K562 (cell line): ENCODE results near the gene ARHGAP23. TPM values are rescaled to one million over a fixed set of nuclear protein-coding genes. Genes with fewer than 3 reads are reported as not detected.

Experiments
- ATAC-seq: fragments of 200-7000 bp; cut with Tn5 transposase; 3 replicates; pipeline ENCODE4 v1.9.1; 2020; ENCODE audit warnings: moderate library complexity
- BruUV-seq: library from RNA; stranded (reverse); fragments of 400-500 nt; replicated peaks from 2 replicates; lab custom pipeline; 2021; lab: Mats Ljungman, UMichigan
- CTCF ChIA-PET: fragments of 300-600 bp; formaldehyde crosslinking; extraction: SDS; loops from one replicate; lab custom pipeline; 2021; ENCODE audit warnings: low intra/inter-chr PET ratio; lab: Yijun Ruan, JAX
- POLR2A ChIA-PET: fragments of 300-600, 350-650 bp; sonication (Branson Sonifier 250); formaldehyde crosslinking; extraction: SDS; loops from one replicate; lab custom pipeline; 2021; ENCODE audit warnings: antibody characterized with exemption, inconsistent platforms; lab: Yijun Ruan, JAX
- DNase-seq, 4 experiments: peaks; one replicate each; pipeline versions ENCODE4 v3.0.0 to v3.0.0-alpha.2; 2011 to 2018; ENCODE audit warnings: low spot score in 3 of 4, mixed read lengths in 3 of 4; ENCODE audit errors: extremely low read depth in 1 of 4
- FAIRE-seq: peaks from 2 replicates; lab custom pipeline; 2011; peaks lifted over from hg19 to GRCh38; lab: Jason Lieb, UNC
- H2AFZ ChIP-seq: 2 replicates; pipeline ENCODE4 v1.6.0; 2011; ENCODE audit warnings: low read depth, low read length, control low read depth, inconsistent platforms
- H3K27ac ChIP-seq: fragments of 200-600 bp; 3 replicates; pipeline ENCODE4 v1.8.0; 2011; ENCODE audit warnings: low read depth, mild to moderate bottlenecking, control low read depth, inconsistent platforms, low read length, moderate library complexity, mixed read lengths; ENCODE audit errors: extremely low read depth
- H3K27me3 ChIP-seq, 2 experiments: fragments of 300-600 bp in 1 of 2; 2 replicates in 1 of 2; 3 replicates in 1 of 2; pipeline versions ENCODE4 v1.6.0 to v1.8.0; 2011; ENCODE audit warnings: inconsistent platforms in 2 of 2, low read length in 2 of 2, mild to moderate bottlenecking in 1 of 2, mixed read lengths in 1 of 2, moderate library complexity in 1 of 2; ENCODE audit not compliant: control insufficient read depth in 2 of 2, insufficient read depth in 2 of 2
- H3K36me3 ChIP-seq: fragments of 300-600 bp; 3 replicates; pipeline ENCODE4 v1.8.0; 2011; ENCODE audit warnings: mild to moderate bottlenecking, low read length, inconsistent platforms; ENCODE audit not compliant: control insufficient read depth, insufficient read depth
- H3K4me1 ChIP-seq, 2 experiments: fragments of 200-600 bp in 1 of 2; replicated peaks in 1 of 2; 2 replicates in 1 of 2; 3 replicates in 1 of 2; pipeline versions ENCODE4 v1.5.1 to v1.8.0; 2011; ENCODE audit warnings: inconsistent platforms in 2 of 2, low read length in 2 of 2, mild to moderate bottlenecking in 1 of 2, mixed read lengths in 1 of 2, moderate library complexity in 1 of 2; ENCODE audit not compliant: control insufficient read depth in 2 of 2, insufficient read depth in 2 of 2
- H3K4me2 ChIP-seq: 2 replicates; pipeline ENCODE4 v1.6.1; 2011; ENCODE audit warnings: low read length, control low read depth, inconsistent platforms, mixed read lengths; ENCODE audit not compliant: insufficient read depth
- H3K4me3 ChIP-seq: fragments of 200-600 bp; sonication (generic), shearing (Covaris generic); 2 replicates; pipeline ENCODE4 v1.5.1; 2016; ENCODE audit warnings: control low read depth, inconsistent platforms
- H3K79me2 ChIP-seq: fragments of 200-600 bp; 3 replicates; pipeline ENCODE4 v1.8.0; 2011; ENCODE audit warnings: low read length, inconsistent platforms; ENCODE audit not compliant: control insufficient read depth, insufficient read depth
- H3K9ac ChIP-seq, 2 experiments: 2 replicates each; pipeline versions ENCODE4 v1.6.0 to v1.6.1; 2011; ENCODE audit warnings: low read depth in 2 of 2, low read length in 2 of 2, control low read depth in 1 of 2, inconsistent platforms in 1 of 2, mild to moderate bottlenecking in 1 of 2, mixed read lengths in 1 of 2; ENCODE audit not compliant: insufficient read depth in 1 of 2
- H3K9me1 ChIP-seq: one replicate; pipeline ENCODE4 v1.6.0; 2011; ENCODE audit warnings: inconsistent platforms, mild to moderate bottlenecking, low read length, moderate library complexity; ENCODE audit not compliant: control insufficient read depth, insufficient read depth
- H3K9me3 ChIP-seq: replicated peaks from 2 replicates; pipeline ENCODE4 v1.5.1; 2011; ENCODE audit warnings: low read depth, low read length, inconsistent platforms; ENCODE audit not compliant: control insufficient read depth, insufficient read depth
- H4K20me1 ChIP-seq: replicated peaks from 2 replicates; pipeline ENCODE4 v1.6.1; 2011; ENCODE audit warnings: low read length, inconsistent platforms, mixed read lengths; ENCODE audit not compliant: control insufficient read depth, insufficient read depth
- PHB2 ChIP-seq: fragments of 450-650 bp; IDR thresholded peaks from 2 replicates; pipeline ENCODE4 v1.6.1; 2017; ENCODE audit warnings: low read depth
- ZNF184 ChIP-seq: sonication (generic); formaldehyde crosslinking; IDR thresholded peaks from 2 replicates; pipeline ENCODE4 v1.5.0; 2020; ENCODE audit warnings: missing genetic modification reagents
- ZNF347 ChIP-seq: fragments of 450-650 bp; formaldehyde crosslinking; IDR thresholded peaks from 2 replicates; pipeline ENCODE4 v1.4.0; 2020; ENCODE audit warnings: low read depth, mild to moderate bottlenecking, moderate library complexity
- WGBS: fragments of 100-300 bp; shearing (Covaris generic); methylation state at CpG from one replicate; pipeline ENCODE4 v1.1.6; 2016; ENCODE audit warnings: low coverage, mixed read lengths; ENCODE audit not compliant: insufficient coverage; ENCODE audit errors: missing lambda C conversion rate; 5-methylcytosine and 5-hydroxymethylcytosine counted together
- in situ Hi-C: fragments of 300-500 bp; cut with MboI; formaldehyde crosslinking; loops from 4 replicates; pipeline ENCODE4 v1.15.0; 2018; ENCODE audit warnings: inconsistent platforms, mixed read lengths
- intact Hi-C: fragments of 100-400 bp; cut with micrococcal nuclease; formaldehyde crosslinking; loops from 2 replicates; pipeline ENCODE4 v1.14.2; 2022
- polyA plus RNA-seq, 8 experiments: library from polyadenylated mRNA; depleted of rRNA in 4 of 8; stranded (reverse) in 5 of 8; unstranded in 3 of 8; fragments of >200 nt; fragmentation: Nextera tagmentation in 2 of 8; fragmentation: Illumina TruSeq in 1 of 8; extraction: Ambion mirVana in 2 of 8; extraction: Trizol in 1 of 8; gene quantifications; 2 replicates each; pipeline versions ENCODE4 v1.2.1 to v1.2.3, GENCODE V29; 2011 to 2014; ENCODE audit warnings: inconsistent platforms in 1 of 8, missing spikeins in 1 of 8
- total RNA-seq, 7 experiments: library from RNA; depleted of rRNA in 6 of 7; stranded (reverse); fragments of >200 nt in 6 of 7; fragmentation: Illumina TruSeq in 2 of 7; extraction: Trizol in 2 of 7; gene quantifications; 2 replicates each; pipeline versions ENCODE4 v1.2.1 to v1.2.3, GENCODE V29; 2011 to 2021; ENCODE audit warnings: low replicate concordance in 1 of 7
- TF ChIP-seq, protein P1 (sequence below): fragments of 450-650 bp; formaldehyde crosslinking; conservative IDR thresholded peaks from 2 replicates; pipeline ENCODE4 v1.4.0; 2022; ENCODE audit warnings: mild to moderate bottlenecking, missing genetic modification characterization

Gene ARHGAP23
- total and polyA plus RNA-seq, 9 of the 15 experiments (the other 6 are each of a cell fraction or from before 2014, with no cell fraction given) = 0.01 to 2.7 (median 0.70) TPM

DNA sequence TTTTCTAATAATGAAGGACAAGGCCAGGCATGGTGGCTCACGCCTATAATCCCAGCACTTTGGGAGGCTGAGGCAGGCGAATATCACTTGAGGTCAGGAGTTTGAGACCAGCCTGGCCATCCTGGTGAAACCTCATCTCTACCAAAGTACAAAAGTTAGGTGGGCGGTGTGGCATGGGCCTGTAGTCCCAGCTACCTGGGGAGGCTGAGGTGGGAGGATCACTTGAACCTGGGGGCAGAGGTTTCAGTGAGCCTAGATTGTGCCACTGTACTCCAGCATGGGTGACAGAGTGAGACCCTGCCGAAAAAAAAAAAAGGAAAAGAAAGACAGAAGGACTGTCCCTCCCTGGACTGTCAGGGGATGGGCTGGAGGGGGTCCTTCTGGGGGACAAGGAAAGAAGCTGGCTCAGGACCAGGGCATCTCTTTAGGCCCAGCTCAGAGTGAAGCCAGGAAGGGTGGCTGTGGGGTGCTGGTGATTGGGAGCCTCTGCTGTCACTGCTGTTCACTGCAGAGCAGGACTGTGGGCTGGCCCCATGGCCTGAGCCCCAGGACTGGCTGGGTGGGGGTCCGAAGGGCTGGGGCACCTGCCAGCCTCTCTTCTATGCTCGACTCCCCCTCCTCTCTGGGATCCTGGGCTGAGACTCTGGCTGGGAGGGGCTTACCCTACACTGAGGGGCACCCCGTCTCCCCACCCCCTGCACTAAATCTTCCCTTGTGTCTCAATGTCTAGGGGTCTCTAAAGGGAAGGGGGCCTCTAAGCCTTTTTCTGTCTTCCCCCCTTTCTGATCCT, 909 bp upstream of the ARHGAP23 start:
- Histone ChIP-seq H3K9ac (no peak overlapping the region), H3K4me2 (no peak overlapping the region), H3K4me1 (peaks cover 0 to 17% of the 10 kb centered on the region in 2 experiments; a peak in 2 of 5 replicates), H3K27ac (no peak overlapping the region), H2AFZ (no peak overlapping the region), H3K36me3 (no peaks in the 10 kb centered on the region), H3K79me2 (no peaks in the 10 kb centered on the region), H3K4me3 (no peak overlapping the region), H4K20me1 (peaks cover 9% of the 10 kb centered on the region; the same call in 1 of the 2 replicates), H3K27me3 (peaks cover 4 to 35% of the 10 kb centered on the region in 2 experiments; a peak in 4 of 5 replicates), H3K9me3 (no peaks in the 10 kb centered on the region), H3K9me1 (no peaks in the 10 kb centered on the region)
- 13% methylated on average over 6 of the region's 7 CpGs for WGBS
- in situ Hi-C loops (no loop called here), intact Hi-C loops (no loop called here)
- FAIRE-seq = no peak
- ChIA-PET POLR2A (interaction anchor here (0.6 kb wide), 1 partner anchor 176 kb away, joined by 3 read pairs; no protein-coding TSS in a partner anchor), CTCF (no interaction called here)
- no TSS peak for BruUV-seq
- no peak for ATAC-seq
- no peak for DNase-seq
- TF ChIP-seq ZNF184 (CRISPR knock-in tag) (no peak), PHB2 (no peak), ZNF347 (CRISPR knock-in tag) (no peak)
- TF ChIP-seq, protein P1, sequence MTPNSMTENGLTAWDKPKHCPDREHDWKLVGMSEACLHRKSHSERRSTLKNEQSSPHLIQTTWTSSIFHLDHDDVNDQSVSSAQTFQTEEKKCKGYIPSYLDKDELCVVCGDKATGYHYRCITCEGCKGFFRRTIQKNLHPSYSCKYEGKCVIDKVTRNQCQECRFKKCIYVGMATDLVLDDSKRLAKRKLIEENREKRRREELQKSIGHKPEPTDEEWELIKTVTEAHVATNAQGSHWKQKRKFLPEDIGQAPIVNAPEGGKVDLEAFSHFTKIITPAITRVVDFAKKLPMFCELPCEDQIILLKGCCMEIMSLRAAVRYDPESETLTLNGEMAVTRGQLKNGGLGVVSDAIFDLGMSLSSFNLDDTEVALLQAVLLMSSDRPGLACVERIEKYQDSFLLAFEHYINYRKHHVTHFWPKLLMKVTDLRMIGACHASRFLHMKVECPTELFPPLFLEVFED (CRISPR knock-in tag) = no peak
